Stimulated activated CD4-positive, alpha-beta T cell treated with anti-CD3 and anti-CD28 coated beads, Interleukin-2, amount 100 ng/mL, for 4 hours (primary cell): Measurements from ENCODE around the gene SPATA6.
"Not testable (repeated sequence)": the region's sequence is repeated elsewhere in the genome, so short reads cannot be mapped to it uniquely, and the experiment has no call there.

Source experiments
- DNase-seq: peaks from one replicate; pipeline ENCODE4 v3.0.0-alpha.2; 2020; ENCODE audit warnings: low read depth

The SPATA6 gene

GRCh38 chr1:48471691-48472576 is at the start of gene SPATA6:
TSS of gene SPATA6 (minus strand) at chr1:48472204. CDS start at chr1:48472008, 196 bp downstream.
- DNase-seq = peak; percentile 96

GRCh38 chr1:48519896-48520295 is 47.9 kb upstream of the SPATA6 start:
- not testable (repeated sequence) for DNase-seq

GRCh38 chr1:48506870-48507269 is 34.9 kb upstream of the SPATA6 start:
- no peak for DNase-seq

- no peak for DNase-seq
These were observed 28.8 kb upstream of the SPATA6 start for GRCh38 chr1:48500541-48501450.

GRCh38 chr1:48499211-48499735 is 27.3 kb upstream of the SPATA6 start:
- DNase-seq = no peak

- peak; percentile 48 for DNase-seq
These were observed 26.2 kb upstream of the SPATA6 start for GRCh38 chr1:48498096-48498791.

- DNase-seq = no peak
These were observed 23.9 kb upstream of the SPATA6 start for GRCh38 chr1:48495911-48496310.

- DNase-seq = no peak
These were observed 23.2 kb upstream of the SPATA6 start for GRCh38 chr1:48495166-48495565.

GRCh38 chr1:48493970-48494769 is 22.2 kb upstream of the SPATA6 start:
- no peak for DNase-seq

- no peak for DNase-seq
These were observed 21.0 kb upstream of the SPATA6 start for GRCh38 chr1:48493041-48493440.

GRCh38 chr1:48492392-48492791 is 20.4 kb upstream of the SPATA6 start:
- no peak for DNase-seq

GRCh38 chr1:48488721-48489120 is 16.7 kb upstream of the SPATA6 start:
- no peak for DNase-seq

GRCh38 chr1:48480504-48480903 is 8.5 kb upstream of the SPATA6 start:
- DNase-seq = no peak

- DNase-seq = not testable (repeated sequence)
These were observed 8.0 kb upstream of the SPATA6 start for GRCh38 chr1:48480023-48480422.

- no peak for DNase-seq
These were observed 634 bp upstream of the SPATA6 start for GRCh38 chr1:48472638-48473037.

GRCh38 chr1:48470950-48471690 is 884 bp downstream of the SPATA6 start:
- DNase-seq = no peak

GRCh38 chr1:48470481-48470855 is 1.5 kb downstream of the SPATA6 start:
- no peak for DNase-seq

GRCh38 chr1:48469616-48470480 is 2.2 kb downstream of the SPATA6 start:
- no peak for DNase-seq

GRCh38 chr1:48466594-48466993 is 5.4 kb downstream of the SPATA6 start:
- no peak for DNase-seq
